Spleen (tissue), 7 donors: ENCODE measurements around the gene S1PR2.

Source experiments
- CTCF ChIP-seq, 11 experiments: fragments of 200-600 bp in 7 of 11; fragments of 450-650 bp in 4 of 11; sonication (generic) in 4 of 11; IDR thresholded peaks in 8 of 11; conservative IDR thresholded peaks in 3 of 11; 1 replicate in 7 of 11; 2 replicates in 4 of 11; pipeline versions ENCODE4 v1.4.0 to v1.8.0; 2016 to 2021; ENCODE audit warnings: antibody characterized with exemption in 11 of 11, inconsistent platforms in 4 of 11, mild to moderate bottlenecking in 1 of 11
- POLR2A ChIP-seq, 3 donors: fragments of 450-650 bp; IDR thresholded peaks; one replicate each; pipeline ENCODE4 v1.5.1; 2017; ENCODE audit warnings: antibody characterized with exemption in 3 of 3, mild to moderate bottlenecking in 1 of 3
- POLR2AphosphoS5 ChIP-seq, 3 donors: sonication (generic); formaldehyde crosslinking; IDR thresholded peaks; one replicate each; pipeline ENCODE4 v1.5.1; 2017; ENCODE audit warnings: antibody characterized with exemption in 3 of 3
- donor health status: DM: no; HTN: no; CAD: no; lungs with moderate emphysema.
- donor health status: DM: no; HTN: no; CAD: no.
- donor health status: DM: no; HTN: no; CAD: no.

- TF ChIP-seq CTCF (IDR thresholded peaks at IDR 0.05 in 8 of 11, conservative IDR thresholded peaks at IDR 0.05 in 3 of 11) = no peak
- TF ChIP-seq POLR2AphosphoS5 (IDR thresholded peaks at IDR 0.05) = no peak
- no peak for TF ChIP-seq POLR2A (IDR thresholded peaks at IDR 0.05)
Observed at GRCh38 chr19:10201176-10201575, 30.0 kb downstream of the S1PR2 start.
